Right atrium auricular region (tissue), 2 donors: ENCODE results near the gene EPHA6. TPM values are rescaled to one million over a fixed set of nuclear protein-coding genes. Genes with fewer than 3 reads are reported as not detected.

ENCODE experiments used
- DNase-seq: peaks from one replicate; pipeline ENCODE4 v3.0.0-alpha.2; 2019; ENCODE audit warnings: low spot score
- H3K27ac ChIP-seq, 2 donors: fragments of 200-600 bp; sonication (generic); 1 replicate in 1 of 2; 2 replicates in 1 of 2; pipeline ENCODE4 v1.5.1; 2016 to 2019
- H3K27me3 ChIP-seq, 2 donors: fragments of 200-600 bp; sonication (generic); one replicate each; pipeline versions ENCODE4 v1.5.1 to v1.6.0; 2017 to 2019
- H3K36me3 ChIP-seq: fragments of 200-600 bp; sonication (generic); one replicate; pipeline ENCODE4 v1.5.1; 2016
- H3K4me1 ChIP-seq, 2 donors: fragments of 200-600 bp; sonication (generic); one replicate each; pipeline versions ENCODE4 v1.5.1 to v1.6.0; 2017 to 2019
- H3K4me3 ChIP-seq, 2 donors: fragments of 200-600 bp; sonication (generic); 1 replicate in 1 of 2; 2 replicates in 1 of 2; pipeline ENCODE4 v1.5.1; 2017 to 2019; ENCODE audit warnings: mild to moderate bottlenecking in 1 of 2, moderate library complexity in 1 of 2
- H3K9me3 ChIP-seq, 2 donors: fragments of 200-600 bp; sonication (generic); one replicate each; pipeline ENCODE4 v1.5.1; 2019
- CTCF ChIP-seq, 2 donors: fragments of 200-600 bp; sonication (generic); IDR thresholded peaks; one replicate each; pipeline ENCODE4 v1.5.1; 2019; ENCODE audit warnings: antibody characterized with exemption in 2 of 2
- total RNA-seq, 2 donors: library from RNA; depleted of rRNA; stranded (reverse); fragments of >200 nt; gene quantifications; one replicate each; pipeline ENCODE4 v1.1.0, GENCODE V29; 2016

The EPHA6 gene
- total RNA-seq, 2 donors from 2014 or later = 0.22 to 0.35 TPM

GRCh38 chr3:97656638-97657037 lies 842.2 kb downstream of the EPHA6 start:
- Histone ChIP-seq H3K36me3 (no peaks in the 10 kb centered on the region), H3K4me1 (no peaks in the 10 kb centered on the region), H3K27ac (no peak overlapping the region), H3K4me3 (no peak overlapping the region), H3K9me3 (no peaks in the 10 kb centered on the region), H3K27me3 (no peaks in the 10 kb centered on the region)
- DNase-seq = no peak
- TF ChIP-seq CTCF (IDR thresholded peaks at IDR 0.05) = no peak

GRCh38 chr3:97658668-97659285 lies 844.4 kb downstream of the EPHA6 start:
- Histone ChIP-seq H3K4me3 (no peak overlapping the region), H3K9me3 (no peaks in the 10 kb centered on the region), H3K36me3 (no peaks in the 10 kb centered on the region), H3K4me1 (no peaks in the 10 kb centered on the region), H3K27ac (no peak overlapping the region), H3K27me3 (no peaks in the 10 kb centered on the region)
- no peak for DNase-seq
- TF ChIP-seq CTCF (IDR thresholded peaks at IDR 0.05) = peak in 1 of 2 donors; percentile 53

- Histone ChIP-seq H3K36me3 (no peaks in the 10 kb centered on the region), H3K27me3 (no peaks in the 10 kb centered on the region), H3K4me1 (no peaks in the 10 kb centered on the region), H3K27ac (no peak overlapping the region), H3K4me3 (no peak overlapping the region), H3K9me3 (no peaks in the 10 kb centered on the region)
- DNase-seq = no peak
- no peak for TF ChIP-seq CTCF (IDR thresholded peaks at IDR 0.05)
Measured at GRCh38 chr3:97662264-97662663, 847.9 kb downstream of the EPHA6 start.

GRCh38 chr3:97662762-97663161 lies 848.4 kb downstream of the EPHA6 start:
- Histone ChIP-seq H3K4me3 (no peak overlapping the region), H3K9me3 (no peaks in the 10 kb centered on the region), H3K27me3 (no peaks in the 10 kb centered on the region), H3K27ac (no peak overlapping the region), H3K36me3 (no peaks in the 10 kb centered on the region), H3K4me1 (no peaks in the 10 kb centered on the region)
- no peak for TF ChIP-seq CTCF (IDR thresholded peaks at IDR 0.05)
- no peak for DNase-seq

- Histone ChIP-seq H3K27ac (no peak overlapping the region), H3K27me3 (no peaks in the 10 kb centered on the region), H3K9me3 (no peaks in the 10 kb centered on the region), H3K36me3 (no peaks in the 10 kb centered on the region), H3K4me3 (no peak overlapping the region), H3K4me1 (no peaks in the 10 kb centered on the region)
- no peak for DNase-seq
- no peak for TF ChIP-seq CTCF (IDR thresholded peaks at IDR 0.05)
Measured at GRCh38 chr3:97665896-97666295, 851.5 kb downstream of the EPHA6 start.

GRCh38 chr3:97670952-97671351 lies 856.6 kb downstream of the EPHA6 start:
- H3K27ac ChIP-seq = no peak overlapping the region
- no peak for TF ChIP-seq CTCF (IDR thresholded peaks at IDR 0.05)
- H3K36me3 ChIP-seq = no peaks in the 10 kb centered on the region
- H3K4me1 ChIP-seq = no peaks in the 10 kb centered on the region
- H3K9me3 ChIP-seq = no peaks in the 10 kb centered on the region
- no peak overlapping the region for H3K4me3 ChIP-seq
- H3K27me3 ChIP-seq = no peaks in the 10 kb centered on the region
- no peak for DNase-seq
